Measurements from ENCODE around the gene TMEM131L.

TMEM131L gene

GRCh38 chr4:153481478-153481877, 15.3 kb downstream of the TMEM131L start:
- no peak for DNase-seq

- no peak for DNase-seq
These were observed 17.6 kb downstream of the TMEM131L start for GRCh38 chr4:153483432-153484418.

GRCh38 chr4:153485359-153485758, 19.2 kb downstream of the TMEM131L start:
- DNase-seq: no peak

GRCh38 chr4:153485860-153486259, 19.7 kb downstream of the TMEM131L start:
- DNase-seq: no peak

GRCh38 chr4:153486281-153487151, 20.4 kb downstream of the TMEM131L start:
- DNase-seq: peak; percentile 93

GRCh38 chr4:153488006-153488891, 22.1 kb downstream of the TMEM131L start:
- peak; percentile 63 for DNase-seq

- DNase-seq: no peak
These were observed 23.8 kb downstream of the TMEM131L start for GRCh38 chr4:153489856-153490558.

GRCh38 chr4:153490985-153491483, 24.9 kb downstream of the TMEM131L start:
- no peak for DNase-seq

GRCh38 chr4:153494562-153494961, 28.4 kb downstream of the TMEM131L start:
- DNase-seq: peak; percentile 58

GRCh38 chr4:153495480-153496193, 29.5 kb downstream of the TMEM131L start:
- DNase-seq: no peak

GRCh38 chr4:153497091-153497531, 31.0 kb downstream of the TMEM131L start:
- DNase-seq: peak; percentile 59

GRCh38 chr4:153497988-153498967, 32.1 kb downstream of the TMEM131L start:
- DNase-seq: no peak

GRCh38 chr4:153499005-153499404, 32.8 kb downstream of the TMEM131L start:
- DNase-seq: no peak

- DNase-seq: peak; percentile 11
These were observed 35.4 kb downstream of the TMEM131L start for GRCh38 chr4:153501578-153501977.

GRCh38 chr4:153502584-153502983, 36.4 kb downstream of the TMEM131L start:
- no peak for DNase-seq

- DNase-seq: peak; percentile 61
These were observed 40.5 kb downstream of the TMEM131L start for GRCh38 chr4:153506341-153507309.

GRCh38 chr4:153507310-153508073, 41.3 kb downstream of the TMEM131L start:
- no peak for DNase-seq

Measured in islet precursor cell (in vitro differentiated cells).